Stimulated activated CD4-positive, alpha-beta T cell treated with anti-CD3 and anti-CD28 coated beads, Interleukin-1b, Interleukin-23, amount 100 ng/mL, for 48 hours (primary cell): ENCODE measurements around the gene CHRNA4.

ENCODE experiments used
- DNase-seq: peaks from one replicate; pipeline ENCODE4 v3.0.0-alpha.2; 2020

CHRNA4 gene

GRCh38 chr20:63397155-63397843, 36.1 kb upstream of the CHRNA4 start:
- DNase-seq: no peak

DNA sequence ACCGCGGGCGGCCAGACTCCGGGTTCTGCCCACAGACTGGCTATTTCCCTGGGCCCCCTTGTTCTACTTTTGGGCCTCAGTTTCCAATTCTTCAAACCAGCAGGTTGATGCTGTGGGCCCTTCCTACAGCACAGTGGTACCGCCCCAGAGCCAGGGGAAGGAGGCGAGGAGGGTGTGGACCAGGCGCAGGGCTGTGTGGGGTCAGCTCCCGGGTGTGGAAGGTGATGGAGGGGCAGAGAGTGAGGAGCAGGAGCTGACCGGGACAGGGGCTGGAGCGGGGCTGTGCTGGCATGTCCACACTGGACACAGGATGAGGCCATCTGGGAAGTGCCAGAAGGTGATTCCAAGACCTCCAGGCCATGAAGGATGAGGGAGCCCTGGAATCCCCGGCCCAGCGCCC, 35.2 kb upstream of the CHRNA4 start:
- DNase-seq: no peak

DNA sequence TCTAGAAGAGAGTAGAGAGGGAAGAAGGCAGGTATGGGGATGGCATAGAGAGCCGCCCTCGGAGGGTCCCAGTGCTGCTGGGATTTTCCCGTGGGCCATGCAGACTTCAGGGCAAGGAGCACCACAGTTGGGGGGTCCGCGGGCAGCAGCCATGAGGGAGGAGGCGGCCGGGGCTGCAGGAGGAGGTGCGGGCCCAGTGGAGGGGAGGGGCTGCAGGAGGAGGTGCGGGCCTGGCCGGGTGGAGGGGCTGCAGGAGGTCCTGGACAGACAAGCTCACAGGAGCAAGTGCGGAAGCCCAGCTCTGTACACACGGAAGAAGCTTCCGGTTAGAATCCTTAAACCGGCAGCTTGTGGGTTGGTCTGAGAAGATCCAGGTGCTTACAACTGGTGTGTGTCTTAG, 34.6 kb upstream of the CHRNA4 start:
- no peak for DNase-seq

DNA sequence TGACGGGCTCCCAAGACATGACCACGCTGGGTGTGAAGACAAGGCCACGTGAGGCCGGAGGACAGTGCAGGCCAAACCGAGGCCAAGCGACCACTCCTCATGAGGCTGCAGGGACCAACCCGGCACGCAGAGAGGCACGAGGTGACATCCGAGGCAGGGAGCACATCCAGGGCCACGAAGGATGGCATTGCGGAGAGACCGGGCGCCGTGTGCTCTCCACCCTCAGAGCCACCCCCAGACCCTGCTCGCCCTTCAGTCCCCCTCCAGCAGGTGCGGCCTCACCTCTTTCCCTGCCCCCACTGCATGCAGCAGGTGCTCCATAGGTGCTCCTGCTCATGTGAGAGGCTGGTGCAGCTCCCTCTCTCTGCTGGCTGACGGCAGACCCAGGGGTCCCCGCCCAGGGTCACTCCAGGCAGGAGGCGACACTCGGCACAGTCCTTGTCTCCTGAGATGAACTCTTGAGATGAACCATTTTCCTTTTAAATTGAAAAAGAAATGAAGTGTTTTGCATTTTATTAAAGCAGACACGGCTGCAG, 33.8 kb upstream of the CHRNA4 start:
- DNase-seq: no peak

GRCh38 chr20:63394069-63394919, 33.1 kb upstream of the CHRNA4 start:
- DNase-seq: no peak

DNA sequence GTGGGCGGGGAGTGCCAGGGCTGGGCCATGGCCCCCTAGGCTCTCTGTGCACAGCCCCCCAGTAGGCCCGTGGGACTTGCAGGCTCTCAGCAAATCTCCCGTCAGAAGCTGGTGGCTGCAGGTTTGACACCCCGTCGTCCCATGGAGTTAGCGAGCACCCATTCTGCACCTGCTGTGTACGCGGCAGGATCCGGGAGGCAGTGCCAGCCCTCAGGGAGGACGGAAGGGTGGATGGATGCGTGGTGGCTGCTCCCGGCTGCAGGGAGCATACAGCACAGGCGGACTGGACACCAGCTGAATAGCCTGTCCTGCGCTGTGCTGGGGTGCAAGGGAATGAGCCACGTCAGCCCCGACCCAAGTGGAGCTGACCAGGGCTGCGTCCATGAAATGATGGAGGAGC, 32.4 kb upstream of the CHRNA4 start:
- DNase-seq: no peak

GRCh38 chr20:63392465-63393365, 31.6 kb upstream of the CHRNA4 start:
- no peak for DNase-seq

DNA sequence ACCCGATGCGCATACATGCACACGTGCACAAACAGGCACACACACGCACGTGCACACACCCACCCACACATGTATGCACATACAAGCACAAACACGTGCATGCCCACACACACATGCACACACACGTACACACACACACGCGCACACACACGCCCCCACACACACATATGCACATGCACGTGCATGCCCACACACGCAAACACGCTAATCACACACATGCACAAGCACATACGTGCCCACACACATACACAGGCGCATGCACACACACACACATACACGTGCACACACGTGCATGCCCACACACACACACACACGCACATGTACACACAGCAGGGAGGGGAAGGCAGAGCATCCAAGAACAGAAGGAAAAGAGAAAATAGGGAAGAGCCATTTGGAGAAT, 26.8 kb upstream of the CHRNA4 start:
- no peak for DNase-seq

DNA sequence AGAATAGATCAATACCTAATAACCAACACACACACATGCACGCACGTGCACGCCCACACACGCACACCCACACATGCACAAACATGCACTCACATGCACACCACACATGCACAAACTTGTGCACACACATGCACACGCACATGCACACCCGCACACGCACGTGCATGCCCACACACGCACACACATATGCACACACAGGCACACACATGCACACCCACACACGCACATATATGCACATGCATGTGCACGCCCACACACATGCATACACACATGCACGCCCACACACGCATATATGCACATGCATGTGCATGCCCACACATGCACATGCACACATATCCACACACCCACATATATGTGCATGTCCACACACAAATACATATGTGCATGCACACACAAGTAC, 26.2 kb upstream of the CHRNA4 start:
- no peak for DNase-seq

DNA sequence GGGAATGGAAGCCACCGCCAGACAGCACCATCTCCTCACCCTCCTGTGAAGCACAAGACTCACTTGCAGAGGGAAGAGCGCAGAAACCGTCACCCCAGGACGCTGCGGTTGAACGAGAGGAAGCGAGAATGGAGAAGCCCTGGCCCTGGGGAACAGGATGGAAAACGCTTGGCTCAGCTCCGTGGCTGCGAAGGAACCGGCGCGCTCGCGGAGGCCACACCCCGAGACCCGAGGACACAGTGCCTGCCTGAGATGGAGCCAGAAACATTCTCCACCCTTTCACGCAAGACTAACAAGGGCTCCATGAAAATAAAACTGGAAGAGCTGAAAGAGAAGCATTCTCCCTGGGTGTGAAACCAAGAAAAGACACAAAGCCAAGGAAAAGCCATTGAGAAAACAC, 25.3 kb upstream of the CHRNA4 start:
- no peak for DNase-seq

GRCh38 chr20:63385819-63386218, 24.7 kb upstream of the CHRNA4 start:
- DNase-seq: no peak

DNA sequence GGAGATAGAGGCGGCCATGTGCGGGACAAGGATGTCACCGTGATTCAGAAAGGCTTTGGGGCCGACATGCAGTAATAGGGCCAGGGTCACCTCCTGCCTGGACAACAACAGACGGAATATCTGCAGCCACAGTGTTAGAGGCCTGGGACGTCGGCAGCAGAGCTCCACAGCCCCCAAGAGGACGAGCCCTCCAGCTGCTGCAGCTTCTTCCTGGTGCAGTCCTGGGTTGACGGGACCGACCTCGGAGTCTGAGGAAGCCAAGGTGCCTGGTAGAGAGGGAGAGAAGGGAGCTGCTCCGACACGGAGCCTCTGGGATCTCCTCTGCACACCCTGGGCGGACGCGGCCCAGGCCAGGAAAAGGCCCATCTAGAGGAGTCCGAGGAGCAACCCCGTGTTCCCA, 23.2 kb upstream of the CHRNA4 start:
- DNase-seq: no peak

DNA sequence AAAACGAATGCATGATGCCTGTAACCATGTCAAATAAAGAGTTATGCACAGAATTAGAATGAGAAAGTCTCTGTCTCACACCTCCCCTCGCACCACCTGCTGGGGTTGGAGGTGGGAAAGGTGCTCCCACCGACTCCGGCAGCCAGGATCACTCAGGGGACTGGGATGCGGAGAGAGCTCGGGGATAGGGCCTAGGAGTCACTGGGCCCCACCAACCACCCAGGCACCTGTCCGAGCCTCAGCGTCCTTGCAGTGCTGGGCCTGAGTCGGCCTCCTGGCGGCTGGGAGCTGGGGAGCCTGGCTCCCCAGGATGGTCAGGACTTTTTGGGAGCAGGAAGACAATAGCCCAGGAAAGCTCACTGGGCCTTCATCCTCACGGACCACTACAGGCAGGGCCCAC, 22.4 kb upstream of the CHRNA4 start:
- no peak for DNase-seq

DNA sequence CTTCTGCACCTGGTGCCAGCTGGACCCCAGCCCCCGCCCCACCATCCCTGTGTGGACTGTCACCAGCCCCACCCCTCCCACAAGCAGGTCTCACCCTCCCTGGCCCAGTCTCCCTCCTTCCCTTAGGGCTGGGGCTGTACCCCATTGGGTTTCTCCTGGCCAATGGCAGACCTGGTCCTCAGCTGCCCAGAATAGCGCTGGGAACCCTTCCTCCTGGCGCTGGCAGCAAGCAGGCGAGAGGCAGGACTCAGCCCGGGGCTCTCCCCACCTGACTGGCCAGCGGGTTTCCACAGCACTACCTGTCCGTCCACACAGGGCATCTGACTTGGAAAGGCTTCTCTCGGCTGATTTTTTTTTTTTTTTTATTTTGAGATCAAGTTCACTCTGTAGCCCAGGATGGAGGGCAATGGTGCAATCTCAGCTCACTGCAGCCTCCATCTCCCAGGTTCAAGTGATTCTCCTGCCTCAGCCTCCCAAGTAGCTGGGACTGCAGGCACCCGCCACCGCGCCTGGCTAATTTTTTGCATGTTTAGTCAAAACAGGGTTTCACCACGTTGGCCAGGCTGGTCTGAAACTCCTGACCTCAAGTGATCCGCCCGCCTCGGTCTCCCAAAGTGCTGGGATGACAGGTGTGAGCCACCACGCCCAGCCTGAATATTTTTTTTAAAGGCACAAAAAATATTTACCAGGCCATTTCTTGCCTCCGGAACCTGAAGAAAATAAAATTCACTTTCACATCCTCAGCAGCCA, 21.6 kb upstream of the CHRNA4 start:
- no peak for DNase-seq

DNA sequence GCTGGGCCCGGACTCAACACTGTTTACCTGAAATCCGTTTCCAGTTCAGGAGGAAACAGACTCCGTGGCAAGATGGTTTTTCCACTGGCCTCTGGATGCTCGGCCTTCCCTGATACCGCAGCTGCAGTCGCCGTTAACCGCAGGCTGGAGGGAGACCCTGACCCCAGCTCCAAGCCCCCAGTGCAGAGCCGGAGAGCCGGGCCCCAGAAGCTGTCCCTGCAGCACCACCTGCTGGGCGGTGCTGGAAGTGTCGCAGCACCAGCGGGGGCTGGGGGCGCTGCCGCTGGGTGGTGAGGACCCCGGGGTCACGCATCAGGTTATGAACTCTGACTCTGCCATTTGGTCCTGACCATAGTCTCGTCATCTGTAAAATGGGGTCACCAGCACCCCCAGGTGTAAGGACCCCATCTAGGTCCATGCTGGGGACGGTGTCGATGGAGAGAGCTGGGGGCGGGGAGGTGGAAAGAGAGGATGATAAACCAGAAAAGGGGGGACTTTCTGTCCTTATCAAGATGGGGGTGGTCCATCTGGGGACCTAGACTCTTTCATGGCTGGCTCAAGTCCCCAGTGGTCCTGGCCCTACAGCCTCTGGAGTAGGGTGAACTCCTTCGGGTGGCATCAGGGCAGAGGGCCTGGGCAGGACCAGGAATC, 20.8 kb upstream of the CHRNA4 start:
- no peak for DNase-seq

DNA sequence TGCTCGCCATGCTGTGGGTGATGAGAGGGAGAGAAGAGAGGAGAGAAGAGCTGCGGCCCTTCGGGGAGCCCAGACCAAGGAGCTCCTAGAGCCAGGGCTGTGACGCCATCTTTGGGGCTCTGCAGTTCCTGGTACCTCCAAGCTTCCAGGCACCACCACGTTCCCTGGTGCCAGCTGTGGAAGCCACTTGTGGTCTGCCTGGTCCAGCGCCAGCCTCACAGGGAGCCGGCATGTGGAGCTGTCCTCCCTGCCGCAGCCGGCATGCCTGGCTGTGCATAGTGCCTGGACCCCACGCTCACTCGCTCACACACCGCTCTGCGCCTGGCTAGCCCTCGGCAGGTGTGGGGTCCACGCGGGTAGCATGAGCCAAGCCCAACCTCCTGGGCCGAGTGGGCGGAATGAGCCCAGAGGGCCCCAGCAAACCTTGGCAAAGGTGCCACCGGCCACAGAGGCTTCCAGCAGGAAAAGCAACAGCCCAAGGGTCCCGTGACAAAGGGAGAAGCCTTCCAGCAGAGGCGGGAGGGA, 19.3 kb upstream of the CHRNA4 start:
- DNase-seq: no peak

GRCh38 chr20:63379872-63380271, 18.7 kb upstream of the CHRNA4 start:
- peak; percentile 16 for DNase-seq

GRCh38 chr20:63379296-63379695, 18.1 kb upstream of the CHRNA4 start:
- DNase-seq: no peak

DNA sequence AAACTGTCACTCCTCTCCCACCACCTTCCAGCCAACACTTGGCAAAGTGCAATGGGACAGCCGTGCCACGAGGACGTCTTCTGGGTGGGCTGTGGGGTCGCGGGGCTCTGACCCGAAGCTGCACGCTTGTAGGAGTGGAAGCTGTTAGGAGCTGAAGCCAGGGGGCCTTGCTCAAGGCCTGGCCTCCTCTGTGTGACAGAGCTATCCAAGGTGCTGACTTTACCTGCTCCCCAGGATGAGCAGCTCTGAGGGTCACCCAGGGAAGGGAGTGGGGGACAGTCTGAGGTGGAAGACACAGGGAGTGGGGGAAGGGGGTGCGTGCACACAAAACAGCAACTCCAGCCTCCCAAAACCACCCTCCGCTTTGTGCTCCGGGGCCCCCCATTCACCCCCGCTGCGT, 17.5 kb upstream of the CHRNA4 start:
- DNase-seq: no peak

GRCh38 chr20:63377951-63378381, 16.8 kb upstream of the CHRNA4 start:
- no peak for DNase-seq

- no peak for DNase-seq
Measured at GRCh38 chr20:63377256-63377941, 16.2 kb upstream of the CHRNA4 start.
